GM12878 (cell line): Measurements from ENCODE around the gene FBF1. TPM values are rescaled to one million over a fixed set of nuclear protein-coding genes. Genes with fewer than 3 reads are reported as not detected.

Source experiments
- ATAC-seq: fragments of 200-7000 bp; cut with Tn5 transposase; 3 replicates; pipeline ENCODE4 v1.9.1; 2020; ENCODE audit warnings: mild to moderate bottlenecking, moderate library complexity
- BruUV-seq: library from RNA; stranded (reverse); fragments of 400-500 nt; replicated peaks from 2 replicates; lab custom pipeline; 2021; lab: Mats Ljungman, UMichigan
- CTCF ChIA-PET: fragments of 300-600 bp; sonication (Branson Sonifier 250); formaldehyde crosslinking; extraction: SDS; loops from one replicate; lab custom pipeline; 2021; ENCODE audit warnings: inconsistent platforms; lab: Yijun Ruan, JAX
- POLR2A ChIA-PET: fragments of 350-600 bp; formaldehyde crosslinking; extraction: SDS; loops from one replicate; lab custom pipeline; 2021; ENCODE audit warnings: inconsistent platforms; lab: Charles Lee
- RAD21 ChIA-PET: fragments of 300-600 bp; sonication (Branson Sonifier 250); formaldehyde crosslinking; loops from one replicate; lab custom pipeline; 2023; ENCODE audit warnings: antibody characterized with exemption; ENCODE audit not compliant: unreplicated experiment; lab: Charles Lee
- SMC1A ChIA-PET: fragments of 300-600 bp; sonication (Branson Sonifier 250); formaldehyde crosslinking; loops from one replicate; lab custom pipeline; 2023; ENCODE audit not compliant: unreplicated experiment, uncharacterized antibody; lab: Charles Lee
- DNase-seq: peaks from one replicate; pipeline ENCODE4 v3.0.0-alpha.2; 2011; ENCODE audit warnings: low read depth, low spot score
- FAIRE-seq: peaks from 3 replicates; lab custom pipeline; 2011; peaks lifted over from hg19 to GRCh38; lab: Jason Lieb, UNC
- H2AFZ ChIP-seq: 2 replicates; pipeline ENCODE4 v1.6.0; 2011; ENCODE audit warnings: low read depth, low read length, control low read depth; ENCODE audit not compliant: control insufficient read depth
- H3K27ac ChIP-seq: 2 replicates; pipeline ENCODE4 v1.5.1; 2011; ENCODE audit warnings: control low read depth; ENCODE audit not compliant: control insufficient read depth, insufficient read depth
- H3K27me3 ChIP-seq, 2 experiments: replicated peaks in 1 of 2; 2 replicates each; pipeline versions ENCODE4 v1.6.0 to v1.6.1; 2011; ENCODE audit warnings: low read length in 1 of 2; ENCODE audit not compliant: control insufficient read depth in 2 of 2, insufficient read depth in 2 of 2
- H3K36me3 ChIP-seq, 2 experiments: 2 replicates each; pipeline ENCODE4 v1.5.1; 2011; ENCODE audit warnings: low read length in 1 of 2; ENCODE audit not compliant: control insufficient read depth in 2 of 2, insufficient read depth in 2 of 2
- H3K4me1 ChIP-seq: 2 replicates; pipeline ENCODE4 v1.6.1; 2011; ENCODE audit warnings: mild to moderate bottlenecking, low read length, moderate library complexity, mixed read lengths; ENCODE audit not compliant: control insufficient read depth, insufficient read depth
- H3K4me2 ChIP-seq: 2 replicates; pipeline ENCODE4 v1.6.0; 2011; ENCODE audit warnings: control low read depth; ENCODE audit not compliant: control insufficient read depth, insufficient read depth
- H3K4me3 ChIP-seq: fragments of 200-600 bp; sonication (generic); 2 replicates; pipeline ENCODE4 v1.5.1; 2016
- H3K79me2 ChIP-seq: 2 replicates; pipeline ENCODE4 v1.6.0; 2011; ENCODE audit warnings: low read length; ENCODE audit not compliant: control insufficient read depth, insufficient read depth
- H3K9ac ChIP-seq: 2 replicates; pipeline ENCODE4 v1.8.0; 2011; ENCODE audit warnings: low read length, control low read depth, mixed read lengths; ENCODE audit not compliant: control insufficient read depth, insufficient read depth
- H3K9me3 ChIP-seq: replicated peaks from 3 replicates; pipeline ENCODE4 v1.5.1; 2011; ENCODE audit warnings: mild to moderate bottlenecking, low read length; ENCODE audit not compliant: control insufficient read depth, insufficient read depth
- H4K20me1 ChIP-seq: 2 replicates; pipeline ENCODE4 v1.6.0; 2011; ENCODE audit not compliant: control insufficient read depth, insufficient read depth
- CREB1 ChIP-seq: IDR thresholded peaks from 2 replicates; pipeline ENCODE4 v1.6.1; 2012; ENCODE audit warnings: low read depth, mild to moderate bottlenecking, inconsistent platforms
- CTCF ChIP-seq, 3 experiments: IDR thresholded peaks in 2 of 3; conservative IDR thresholded peaks in 1 of 3; 2 replicates each; pipeline ENCODE4 v1.5.1; 2011; ENCODE audit warnings: low read depth in 3 of 3, low read length in 3 of 3, mild to moderate bottlenecking in 3 of 3, control low read depth in 2 of 3, moderate library complexity in 2 of 3, inconsistent platforms in 1 of 3, mixed read lengths in 1 of 3; ENCODE audit not compliant: control insufficient read depth in 2 of 3, insufficient read depth in 1 of 3; ENCODE audit errors: extremely low read depth in 1 of 3
- E4F1 ChIP-seq: fragments of 450-650 bp; IDR thresholded peaks from 2 replicates; pipeline ENCODE4 v1.6.1; 2018; ENCODE audit warnings: borderline replicate concordance, mild to moderate bottlenecking; ENCODE audit not compliant: partially characterized antibody
- MEF2A ChIP-seq: IDR thresholded peaks from 2 replicates; pipeline ENCODE4 v1.6.1; 2011; ENCODE audit warnings: low read depth, mild to moderate bottlenecking, low read length, moderate library complexity; ENCODE audit not compliant: insufficient read depth
- NFYA ChIP-seq: IDR thresholded peaks from 2 replicates; pipeline ENCODE4 v1.6.1; 2011; ENCODE audit warnings: low read depth, mild to moderate bottlenecking, low read length, improper control_type of control experiment, borderline replicate concordance
- POLR2AphosphoS5 ChIP-seq: IDR thresholded peaks from 2 replicates; pipeline ENCODE4 v1.6.1; 2011; ENCODE audit warnings: mild to moderate bottlenecking, low read length, inconsistent platforms
- POU2F2 ChIP-seq: IDR thresholded peaks from 3 replicates; pipeline ENCODE4 v1.6.1; 2011; ENCODE audit warnings: low read depth, mild to moderate bottlenecking, low read length, borderline replicate concordance
- SIX5 ChIP-seq: IDR thresholded peaks from 2 replicates; pipeline ENCODE4 v1.6.1; 2011; ENCODE audit warnings: mild to moderate bottlenecking, low read depth, low read length, moderate library complexity; ENCODE audit not compliant: severe bottlenecking
- SREBF2 ChIP-seq: IDR thresholded peaks from 2 replicates; pipeline ENCODE4 v1.6.1; 2012; ENCODE audit warnings: mild to moderate bottlenecking, low read length
- TAF1 ChIP-seq: IDR thresholded peaks from 2 replicates; pipeline ENCODE4 v1.6.1; 2011; ENCODE audit warnings: mild to moderate bottlenecking, low read depth, low read length, borderline replicate concordance
- WGBS: methylation state at CpG from one replicate; pipeline ENCODE4 v1.1.6; 2016; ENCODE audit warnings: low lambda C conversion rate; ENCODE audit not compliant: insufficient replicate concordance, insufficient coverage; ENCODE audit errors: missing lambda C conversion rate; 5-methylcytosine and 5-hydroxymethylcytosine counted together
- in situ Hi-C: fragments of 300-500 bp; cut with MboI; formaldehyde crosslinking; loops from 9 replicates; pipeline ENCODE4 v1.14.3; 2018; ENCODE audit warnings: mixed read lengths
- intact Hi-C: fragments of 100-400 bp; cut with micrococcal nuclease; formaldehyde crosslinking; loops from one replicate; pipeline ENCODE4 v1.14.2; 2022; ENCODE audit not compliant: unreplicated experiment
- polyA plus RNA-seq, 11 experiments: library from polyadenylated mRNA; depleted of rRNA in 4 of 11; unstranded in 6 of 11; stranded (reverse) in 5 of 11; fragments of >200 nt; fragmentation: Nextera tagmentation in 4 of 11; fragmentation: Illumina TruSeq in 1 of 11; extraction: Ambion mirVana in 4 of 11; extraction: Trizol in 1 of 11; gene quantifications; 1 replicate in 1 of 11; 2 replicates in 10 of 11; pipeline versions ENCODE4 v1.2.1 to v1.2.3, GENCODE V29; 2011 to 2016; ENCODE audit warnings: inconsistent platforms in 2 of 11, missing spikeins in 2 of 11, low read depth in 1 of 11
- total RNA-seq, 4 experiments: library from RNA; depleted of rRNA in 3 of 4; stranded (reverse); fragments of >200 nt in 3 of 4; fragmentation: Illumina TruSeq in 1 of 4; extraction: Trizol in 1 of 4; gene quantifications; 2 replicates each; pipeline versions ENCODE4 v1.2.1 to v1.2.3, GENCODE V29; 2013 to 2021
- TF ChIP-seq, protein P1 (sequence below): fragments of 450-650 bp; IDR thresholded peaks from 2 replicates; pipeline ENCODE4 v1.6.1; 2016; ENCODE audit warnings: mild to moderate bottlenecking
- TF ChIP-seq, protein P2 (sequence below): fragments of 150-350 bp; IDR thresholded peaks from 2 replicates; pipeline ENCODE4 v1.6.1; 2014; ENCODE audit warnings: mild to moderate bottlenecking, low read depth, low read length

The FBF1 gene
- total and polyA plus RNA-seq, 10 of the 15 experiments (the other 5 are each of a cell fraction or from before 2014, with no cell fraction given): 0.29 to 15.0 (median 7.0) TPM

DNA sequence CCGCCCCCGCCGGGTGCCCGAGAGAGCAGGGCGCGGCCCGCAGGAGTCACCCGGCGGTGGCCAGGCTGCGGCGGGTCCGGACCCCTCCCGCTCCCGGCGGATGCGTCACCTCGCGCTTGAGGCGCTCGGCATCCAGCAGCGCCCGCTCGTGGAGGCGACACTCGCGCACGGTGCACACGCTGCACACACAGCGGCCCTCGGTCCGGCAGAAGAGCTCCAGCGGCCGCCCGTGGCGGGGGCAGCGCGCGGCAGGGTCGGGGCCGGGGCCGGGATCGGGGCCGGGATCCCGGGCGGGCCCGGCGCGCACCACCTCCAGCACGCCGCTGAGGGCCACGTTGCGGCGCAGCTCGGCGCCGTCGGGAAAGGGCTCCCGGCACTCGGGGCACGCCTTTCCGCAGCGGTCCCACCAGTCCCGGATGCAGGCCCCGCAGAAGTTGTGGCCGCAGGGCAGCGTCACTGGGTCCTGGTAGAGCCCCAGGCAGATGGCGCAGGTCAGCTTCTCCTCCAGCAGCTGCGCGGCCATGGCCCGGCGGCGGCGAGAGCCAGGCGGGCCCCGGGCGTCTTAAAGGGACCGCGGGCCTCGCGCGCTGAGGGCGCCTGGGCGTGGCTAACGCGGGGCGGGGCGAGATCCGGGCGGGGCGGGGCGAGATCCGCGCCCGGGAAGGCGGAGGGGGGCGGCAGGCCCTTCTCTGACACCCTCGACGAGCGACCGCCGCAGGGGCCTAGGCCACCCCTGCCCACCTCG lies 44.3 kb downstream of the FBF1 start, which contains the start of gene TRIM65:
TSS of gene TRIM65 (minus strand) at position 537 of the 745 bp plus-strand sequence. CDS start at position 523, 14 bp downstream.
- DNase-seq: no peak
- Histone ChIP-seq H3K79me2 (peaks cover 15% of the 10 kb centered on the region), H3K27ac (peak within 1 kb of the TSS; percentile 72), H4K20me1 (no peaks in the 10 kb centered on the region), H3K9ac (peak within 1 kb of the TSS; percentile 82), H3K4me1 (peaks cover 6% of the 10 kb centered on the region), H3K4me3 (peak within 1 kb of the TSS; percentile 89), H3K27me3 (no peaks in the 10 kb centered on the region), H3K36me3 (peaks cover 10 to 15% of the 10 kb centered on the region in 2 experiments; a peak in 3 of 4 replicates), H2AFZ (peak within 1 kb of the TSS; percentile 94), H3K9me3 (no peaks in the 10 kb centered on the region), H3K4me2 (peak within 1 kb of the TSS; percentile 64)
- FAIRE-seq: no peak
- in situ Hi-C loops: no loop called here
- intact Hi-C loops: loop anchor here (2.0 to 5.0 kb wide), 3 partner anchors 18 to 119 kb away; partner anchors contain the start of genes TRIM47 and WBP2
- RAD21 ChIA-PET: interaction anchor here (0.7 to 4.5 kb wide), 9 partner anchors 21 to 144 kb away, joined by 3 to 32 read pairs (median 11); partner anchors contain the start of genes GALK1, UNC13D and WBP2
- 2% methylated on average over 50 of the region's 102 CpGs for WGBS
- peak; percentile 91 for ATAC-seq
- SMC1A ChIA-PET: interaction anchor here (1.0 to 1.9 kb wide), 13 partner anchors 18 to 368 kb away, joined by 3 to 8 read pairs (median 4); partner anchors contain the start of genes TRIM47 and UBALD2
- POLR2A ChIA-PET: interaction anchor here (0.6 to 2.8 kb wide), 13 partner anchors 9 to 175 kb away, joined by 3 to 19 read pairs (median 5); partner anchors contain the start of genes ACOX1, TEN1, TRIM47 and UNK
- BruUV-seq: no TSS peak
- CTCF ChIA-PET: interaction anchor here (0.7 to 4.8 kb wide), 24 partner anchors 9 to 143 kb away, joined by 3 to 43 read pairs (median 4); partner anchors contain the start of genes GALK1, TRIM47 and WBP2
- no peak for TF ChIP-seq NFYA
- peak; percentile 55; the same call in 1 of the 2 replicates for TF ChIP-seq POLR2AphosphoS5
- peak; percentile 65; the same call in 1 of the 3 replicates for TF ChIP-seq POU2F2
- TF ChIP-seq E4F1: no peak
- TF ChIP-seq, protein P1, sequence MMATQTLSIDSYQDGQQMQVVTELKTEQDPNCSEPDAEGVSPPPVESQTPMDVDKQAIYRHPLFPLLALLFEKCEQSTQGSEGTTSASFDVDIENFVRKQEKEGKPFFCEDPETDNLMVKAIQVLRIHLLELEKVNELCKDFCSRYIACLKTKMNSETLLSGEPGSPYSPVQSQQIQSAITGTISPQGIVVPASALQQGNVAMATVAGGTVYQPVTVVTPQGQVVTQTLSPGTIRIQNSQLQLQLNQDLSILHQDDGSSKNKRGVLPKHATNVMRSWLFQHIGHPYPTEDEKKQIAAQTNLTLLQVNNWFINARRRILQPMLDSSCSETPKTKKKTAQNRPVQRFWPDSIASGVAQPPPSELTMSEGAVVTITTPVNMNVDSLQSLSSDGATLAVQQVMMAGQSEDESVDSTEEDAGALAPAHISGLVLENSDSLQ: no peak
- TF ChIP-seq, protein P2, sequence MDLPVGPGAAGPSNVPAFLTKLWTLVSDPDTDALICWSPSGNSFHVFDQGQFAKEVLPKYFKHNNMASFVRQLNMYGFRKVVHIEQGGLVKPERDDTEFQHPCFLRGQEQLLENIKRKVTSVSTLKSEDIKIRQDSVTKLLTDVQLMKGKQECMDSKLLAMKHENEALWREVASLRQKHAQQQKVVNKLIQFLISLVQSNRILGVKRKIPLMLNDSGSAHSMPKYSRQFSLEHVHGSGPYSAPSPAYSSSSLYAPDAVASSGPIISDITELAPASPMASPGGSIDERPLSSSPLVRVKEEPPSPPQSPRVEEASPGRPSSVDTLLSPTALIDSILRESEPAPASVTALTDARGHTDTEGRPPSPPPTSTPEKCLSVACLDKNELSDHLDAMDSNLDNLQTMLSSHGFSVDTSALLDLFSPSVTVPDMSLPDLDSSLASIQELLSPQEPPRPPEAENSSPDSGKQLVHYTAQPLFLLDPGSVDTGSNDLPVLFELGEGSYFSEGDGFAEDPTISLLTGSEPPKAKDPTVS: no peak
- TF ChIP-seq SREBF2: no peak
- peak; percentile 51; the same call in 1 of the 2 replicates for TF ChIP-seq CREB1
- no peak for TF ChIP-seq SIX5
- TF ChIP-seq CTCF (IDR thresholded peaks at IDR 0.05 in 2 of 3, conservative IDR thresholded peaks at IDR 0.05 in 1 of 3; ENCODE audit: control insufficient read depth in 2 of 3, extremely low read depth in 1 of 3, insufficient read depth in 1 of 3, low read depth in 3 of 3, low read length in 3 of 3): peak; percentile 27 to 74 (median 39); a peak in 4 of 6 replicates
- TF ChIP-seq MEF2A: no peak
- no peak for TF ChIP-seq TAF1
